NCI-H2196 (cell line): ENCODE data around the gene RNASE11.
"Not testable (repeated sequence)": the region's sequence is repeated elsewhere in the genome, so short reads cannot be mapped to it uniquely, and the experiment has no call there.

Source experiments
- DNase-seq: peaks from one replicate; lab custom pipeline; 2025; ENCODE audit not compliant: unreplicated experiment; lab: John Stamatoyannopoulos, UW

The RNASE11 gene

DNA sequence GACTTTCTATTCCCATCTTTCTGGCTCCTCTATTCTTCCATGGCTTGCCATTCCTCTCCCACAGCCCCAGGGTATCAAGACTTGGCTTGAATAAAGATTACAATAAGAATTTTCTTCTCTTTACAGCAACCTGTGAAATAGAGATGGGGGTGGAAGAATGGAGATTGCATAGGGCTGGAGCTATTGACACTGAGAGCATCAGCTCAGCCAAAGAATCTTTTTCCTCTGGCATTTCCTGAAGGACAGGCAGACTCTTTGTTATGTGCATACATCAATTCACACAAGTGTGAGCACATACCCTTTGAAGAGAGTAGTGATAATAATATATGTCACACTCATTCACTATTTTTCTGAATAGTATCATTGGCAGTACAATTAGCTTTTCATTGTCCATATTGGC is 4.7 kb downstream of the RNASE11 start:
- no peak for DNase-seq

DNA sequence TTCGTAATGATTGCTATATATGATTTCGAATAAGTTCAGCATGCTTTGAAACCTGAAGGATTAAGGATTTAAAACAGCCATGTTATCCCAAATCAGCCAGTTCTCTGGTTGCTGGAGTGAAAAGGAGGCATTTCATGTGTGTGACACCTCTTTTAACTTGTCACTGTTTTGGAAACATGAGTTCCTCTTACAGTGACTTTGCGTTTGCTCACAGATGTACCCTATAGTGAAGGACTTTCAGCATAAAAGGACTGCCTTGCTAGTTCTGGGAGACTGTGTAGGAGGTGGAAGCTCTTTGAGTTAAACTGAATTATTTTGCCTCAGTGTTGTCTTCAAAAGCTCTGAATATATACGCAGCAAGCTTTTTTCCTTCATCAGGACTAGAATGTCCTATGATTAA is 7.6 kb downstream of the RNASE11 start:
- no peak for DNase-seq

DNA sequence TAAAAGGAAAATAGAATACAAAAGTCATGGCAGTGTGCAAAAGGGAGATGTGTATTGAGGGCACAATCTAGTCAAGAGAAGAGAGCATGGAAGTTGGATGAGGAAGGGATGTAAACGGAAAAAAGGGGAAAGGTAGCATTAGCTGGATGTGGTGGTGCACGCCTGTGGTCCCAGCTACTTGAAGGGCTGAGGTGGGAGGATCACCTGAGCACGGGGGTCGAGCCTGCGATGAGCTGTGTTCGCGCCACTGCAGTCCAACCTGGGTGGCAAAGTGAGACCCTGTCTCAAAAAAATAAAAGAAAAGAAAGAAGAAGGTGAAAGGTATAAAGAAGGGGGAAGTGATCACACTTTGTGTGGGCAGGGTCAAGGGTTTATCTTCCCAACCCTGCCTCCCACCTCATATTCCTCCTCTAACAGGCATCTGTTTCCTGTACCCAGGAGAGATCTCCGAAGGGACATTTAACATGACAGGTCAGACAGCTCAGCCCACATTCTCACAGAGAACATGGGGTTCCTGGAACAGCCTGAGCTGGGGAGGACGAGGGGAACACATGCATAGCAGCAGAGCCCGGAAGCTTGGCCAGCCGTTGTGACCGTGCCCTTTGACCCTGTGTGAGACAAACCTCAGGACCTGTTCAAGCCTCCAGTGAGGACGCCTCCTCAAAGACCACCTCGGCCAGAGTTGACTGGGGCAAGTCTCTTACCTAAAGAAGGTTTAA is 8.9 kb downstream of the RNASE11 start:
- no peak for DNase-seq

GRCh38 chr14:20578325-20578724 is 9.5 kb downstream of the RNASE11 start:
- DNase-seq: no peak

GRCh38 chr14:20572382-20572990 is 15.3 kb downstream of the RNASE11 start:
- not testable (repeated sequence) for DNase-seq

DNA sequence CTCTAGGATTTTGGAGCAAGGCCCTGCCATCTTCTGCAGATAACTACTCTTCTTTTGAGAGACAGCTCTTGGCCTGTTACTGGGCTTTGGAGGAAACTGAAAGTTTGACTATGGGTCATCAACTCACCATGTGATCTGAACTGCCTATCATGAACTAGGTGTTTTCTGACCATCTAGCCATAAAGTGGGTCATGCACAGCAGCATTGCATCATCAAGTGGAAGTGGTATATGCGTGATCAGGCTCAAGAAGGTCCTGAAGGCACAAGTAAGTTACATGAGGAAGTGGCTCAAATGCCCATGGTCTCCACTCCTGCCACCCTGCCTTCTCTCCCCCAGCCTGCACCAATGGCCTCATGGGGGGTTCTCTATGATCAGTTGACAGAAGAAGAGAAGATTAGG is 17.1 kb downstream of the RNASE11 start:
- not testable (repeated sequence) for DNase-seq

DNA sequence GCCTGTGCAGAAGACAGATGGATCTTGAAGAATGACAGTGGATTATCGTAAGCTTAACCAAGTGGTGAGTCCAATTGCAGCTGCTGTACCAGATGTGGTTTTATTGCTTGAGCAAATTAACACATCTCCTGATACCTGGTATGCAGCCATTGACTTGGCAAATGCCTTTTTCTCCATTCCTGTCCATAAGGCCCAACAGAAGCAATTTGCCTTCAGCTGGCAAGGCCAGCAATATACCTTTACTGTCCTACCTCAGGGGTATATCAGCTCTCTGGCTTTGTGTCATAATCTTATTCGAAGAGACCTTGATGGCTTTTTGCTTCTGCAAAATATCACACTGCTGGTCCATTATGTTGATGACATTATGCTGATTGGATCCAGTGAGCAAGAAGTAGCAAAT is 17.9 kb downstream of the RNASE11 start:
- not testable (repeated sequence) for DNase-seq

- no peak for DNase-seq
These were observed 18.7 kb downstream of the RNASE11 start for GRCh38 chr14:20569066-20569465.

- DNase-seq: no peak
These were observed 19.4 kb downstream of the RNASE11 start for GRCh38 chr14:20568393-20568792.

- not testable (repeated sequence) for DNase-seq
These were observed 20.6 kb downstream of the RNASE11 start for GRCh38 chr14:20567199-20567598.

- DNase-seq: no peak
These were observed 23.3 kb downstream of the RNASE11 start for GRCh38 chr14:20564501-20564997.

DNA sequence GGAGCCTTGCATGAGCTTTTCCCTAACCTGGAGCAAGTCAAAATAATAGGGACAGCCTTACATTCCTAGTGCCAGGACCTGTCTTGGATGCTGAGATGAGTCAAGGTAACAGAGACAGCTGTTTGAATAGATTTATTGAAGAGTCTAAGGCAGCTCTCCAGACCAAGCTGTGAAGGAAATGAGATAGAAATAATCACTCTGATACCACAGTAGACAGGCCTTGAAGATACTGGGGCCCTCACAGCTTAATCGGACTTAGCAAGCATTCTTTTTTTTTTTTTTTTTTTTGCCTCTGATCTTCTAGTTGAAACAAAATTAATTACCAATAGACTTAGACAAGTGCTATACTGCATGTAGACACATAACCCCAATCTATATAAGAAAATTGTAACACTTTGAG is 23.8 kb downstream of the RNASE11 start:
- DNase-seq: no peak

DNA sequence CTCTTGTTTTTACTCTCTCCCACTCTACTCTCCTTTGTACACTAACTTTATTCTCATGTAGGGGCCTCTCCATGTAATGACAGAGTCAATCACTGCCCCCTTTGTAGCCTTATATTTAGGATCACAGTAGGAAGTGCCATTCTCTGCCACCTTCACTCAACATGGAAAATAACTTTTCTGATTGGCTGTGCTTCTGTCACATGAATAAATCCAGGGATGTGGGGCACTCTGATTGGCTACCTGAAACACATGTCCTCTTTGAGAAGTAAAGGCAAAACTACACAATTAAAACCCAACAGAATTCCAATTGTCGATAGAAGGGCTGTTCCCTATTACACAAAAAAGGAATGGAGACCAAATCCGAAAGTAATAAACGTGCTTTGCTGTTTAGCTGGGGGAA is 26.8 kb downstream of the RNASE11 start, which contains the start of gene RNASE9:
Gene RNASE9 (minus strand): TSS at position 87 of the 400 bp plus-strand sequence.
- DNase-seq: no peak

DNA sequence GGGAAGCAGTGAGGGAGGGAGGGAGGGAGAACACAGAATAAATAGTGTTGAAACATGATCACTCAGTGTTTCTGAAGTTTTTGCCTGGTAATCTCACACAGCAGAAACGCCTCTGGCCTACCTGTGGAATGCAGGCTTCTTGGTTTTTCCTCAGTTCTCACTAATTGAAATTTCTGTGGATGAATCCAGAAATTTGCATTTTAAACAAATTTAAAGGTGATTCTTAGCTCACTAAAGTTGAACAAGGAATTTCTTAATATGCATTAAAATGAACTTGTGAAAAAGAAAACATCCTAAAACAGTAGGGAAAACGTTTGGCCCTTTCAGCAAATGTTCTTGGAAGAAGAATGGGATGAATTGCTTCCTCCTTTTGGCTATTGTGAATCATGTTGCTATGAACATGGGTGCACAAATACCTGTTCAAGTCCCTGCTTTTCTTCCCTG is 28.3 kb downstream of the RNASE11 start:
- DNase-seq: no peak

GRCh38 chr14:20557212-20557542 is 30.6 kb downstream of the RNASE11 start:
- DNase-seq: no peak

GRCh38 chr14:20556500-20557211 is 31.1 kb downstream of the RNASE11 start:
- no peak for DNase-seq

DNA sequence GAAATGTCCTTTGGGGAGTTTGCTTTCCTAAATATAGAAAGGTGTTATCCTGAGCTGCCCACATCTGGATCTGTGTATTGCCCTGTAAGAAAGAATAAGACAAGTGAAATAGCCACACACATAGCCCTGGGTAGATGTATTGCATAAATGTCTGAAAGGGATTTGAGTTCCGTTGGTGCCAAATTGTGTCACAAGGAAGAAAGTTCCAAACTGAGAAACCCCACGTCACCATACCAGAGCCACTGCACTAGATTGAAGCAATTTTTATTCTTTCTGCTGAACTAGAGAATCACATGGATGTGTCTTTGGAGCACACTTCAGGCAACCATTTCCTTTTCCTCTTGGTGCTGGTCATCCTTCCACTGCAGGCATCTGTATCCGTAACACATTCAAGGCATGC is 32.0 kb downstream of the RNASE11 start:
- DNase-seq: no peak

DNA sequence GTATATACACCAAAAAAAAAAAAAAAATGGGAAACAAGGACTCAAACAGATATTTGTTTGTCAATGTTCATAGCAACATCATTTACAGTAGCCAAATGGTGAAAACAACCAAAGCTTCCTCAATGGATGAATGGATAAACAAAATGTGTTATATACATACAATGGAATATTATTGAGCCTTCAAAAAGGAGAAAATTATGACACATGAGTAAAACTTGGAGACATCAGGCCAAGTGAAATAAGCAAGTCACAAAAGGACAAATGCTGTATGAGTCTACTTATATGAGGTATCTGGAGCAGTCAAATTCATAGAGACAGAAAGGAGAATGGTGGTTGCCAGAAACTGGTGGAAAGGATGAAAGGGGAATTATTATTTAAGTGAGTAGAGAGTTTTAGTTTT is 34.8 kb downstream of the RNASE11 start:
- DNase-seq: no peak

DNA sequence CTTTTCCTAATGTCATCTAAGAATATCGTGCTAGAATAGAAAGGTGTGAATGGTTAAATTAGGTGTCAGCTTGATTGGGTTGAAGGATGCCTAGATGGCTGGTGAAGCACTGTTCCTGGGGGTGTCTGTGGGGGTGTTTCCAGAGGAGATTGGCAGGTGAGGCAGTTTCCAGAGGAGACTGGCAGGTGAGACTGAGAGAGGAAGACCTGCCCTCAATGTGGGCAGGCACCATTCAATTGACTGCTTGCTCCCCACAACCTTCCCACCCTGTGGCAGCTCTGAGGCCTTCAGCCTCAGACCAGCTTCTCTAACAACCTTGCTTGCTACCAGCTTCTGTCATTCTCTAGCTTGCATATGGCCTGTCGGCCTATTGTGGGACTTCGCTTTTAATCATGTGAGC is 36.2 kb downstream of the RNASE11 start:
- DNase-seq: no peak

- DNase-seq: no peak
These were observed 36.9 kb downstream of the RNASE11 start for GRCh38 chr14:20550926-20551325.

GRCh38 chr14:20548414-20549158 is 39.2 kb downstream of the RNASE11 start:
- DNase-seq: no peak
